SU-DHL-6 (cell line): ENCODE results near the gene CAPZA2.

Experiments used
- EZH2phosphoT487 ChIP-seq: fragments of 200-600 bp; sonication (generic), shearing (Covaris generic); conservative IDR thresholded peaks from 2 replicates; pipeline ENCODE4 v1.6.1; 2018; ENCODE audit warnings: mild to moderate bottlenecking, antibody characterized with exemption, low read length, moderate library complexity, mixed read lengths
- TF ChIP-seq, protein P1 (sequence below): fragments of 200-600 bp; sonication (generic); IDR thresholded peaks from one replicate; pipeline ENCODE4 v1.5.1; 2017; ENCODE audit warnings: antibody characterized with exemption, mild to moderate bottlenecking, low read length, moderate library complexity; ENCODE audit not compliant: insufficient read depth, poor library complexity, severe bottlenecking

DNA sequence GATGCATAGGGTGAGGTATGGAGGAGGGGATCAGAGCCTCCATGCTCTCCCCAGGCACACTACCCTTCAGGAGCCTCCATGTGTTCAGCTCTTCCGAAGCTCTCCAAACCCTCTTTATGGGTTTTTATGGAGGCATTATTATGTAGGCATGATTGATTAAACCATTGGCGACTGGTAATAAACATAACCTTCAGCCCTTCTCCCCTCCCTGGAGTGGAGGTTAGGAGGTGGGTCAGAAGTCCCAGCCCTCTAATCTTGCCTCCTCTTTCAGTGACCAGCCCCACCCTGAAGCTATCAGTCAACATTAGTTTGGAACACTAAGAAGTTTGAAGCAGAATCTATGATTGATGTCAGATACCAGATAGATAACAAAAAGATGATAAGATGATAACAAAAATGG is 23.3 kb downstream of the CAPZA2 start:
- TF ChIP-seq, protein P1, sequence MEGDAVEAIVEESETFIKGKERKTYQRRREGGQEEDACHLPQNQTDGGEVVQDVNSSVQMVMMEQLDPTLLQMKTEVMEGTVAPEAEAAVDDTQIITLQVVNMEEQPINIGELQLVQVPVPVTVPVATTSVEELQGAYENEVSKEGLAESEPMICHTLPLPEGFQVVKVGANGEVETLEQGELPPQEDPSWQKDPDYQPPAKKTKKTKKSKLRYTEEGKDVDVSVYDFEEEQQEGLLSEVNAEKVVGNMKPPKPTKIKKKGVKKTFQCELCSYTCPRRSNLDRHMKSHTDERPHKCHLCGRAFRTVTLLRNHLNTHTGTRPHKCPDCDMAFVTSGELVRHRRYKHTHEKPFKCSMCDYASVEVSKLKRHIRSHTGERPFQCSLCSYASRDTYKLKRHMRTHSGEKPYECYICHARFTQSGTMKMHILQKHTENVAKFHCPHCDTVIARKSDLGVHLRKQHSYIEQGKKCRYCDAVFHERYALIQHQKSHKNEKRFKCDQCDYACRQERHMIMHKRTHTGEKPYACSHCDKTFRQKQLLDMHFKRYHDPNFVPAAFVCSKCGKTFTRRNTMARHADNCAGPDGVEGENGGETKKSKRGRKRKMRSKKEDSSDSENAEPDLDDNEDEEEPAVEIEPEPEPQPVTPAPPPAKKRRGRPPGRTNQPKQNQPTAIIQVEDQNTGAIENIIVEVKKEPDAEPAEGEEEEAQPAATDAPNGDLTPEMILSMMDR = no peak
- no peak for TF ChIP-seq EZH2phosphoT487
